ENCODE results near the gene ATP11C. TPM values are rescaled to one million over a fixed set of nuclear protein-coding genes. Genes with fewer than 3 reads are reported as not detected.
"Not testable (repeated sequence)": the region's sequence is repeated elsewhere in the genome, so short reads cannot be mapped to it uniquely, and the experiment has no call there.

ATP11C gene
- total RNA-seq, 3 donors from 2014 or later = 10.8 to 17.0 (median 13.1) TPM

DNA sequence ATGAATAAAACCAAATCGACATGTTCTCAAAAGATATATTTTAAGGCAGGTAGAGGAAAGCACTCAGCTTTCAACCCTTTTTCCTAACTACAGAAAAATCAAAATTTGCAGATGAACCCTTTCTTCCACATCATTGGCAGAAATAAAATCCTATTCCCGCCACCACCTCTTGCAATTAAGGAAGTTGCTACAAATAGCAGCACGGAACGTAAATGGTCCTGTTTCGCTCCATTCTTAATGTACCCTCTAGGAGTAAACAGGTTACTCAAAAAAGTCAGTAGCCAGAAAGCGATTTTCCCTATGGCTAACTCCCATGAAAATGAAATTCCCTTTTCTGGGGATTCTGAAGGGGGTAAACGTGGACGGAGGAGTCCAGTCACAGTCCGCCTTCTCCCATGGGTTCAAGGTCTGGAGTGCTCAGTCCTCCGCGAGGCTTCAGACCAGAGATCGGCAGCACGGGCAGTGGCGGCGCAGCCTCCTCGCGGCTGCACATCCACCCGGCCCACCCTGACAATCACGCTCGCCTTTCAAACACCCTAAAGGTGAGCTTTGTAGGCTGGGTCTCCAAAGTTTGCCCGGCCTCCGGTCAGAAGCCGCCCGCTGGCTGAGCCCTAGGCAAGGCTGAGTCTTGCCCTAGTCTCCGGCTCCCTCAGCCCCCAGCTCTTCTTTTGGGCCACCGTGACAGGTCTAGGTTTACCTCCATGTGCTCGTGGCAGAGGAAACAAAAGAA lies 1.8 kb downstream of the ATP11C start:
- TF ChIP-seq, protein P1, sequence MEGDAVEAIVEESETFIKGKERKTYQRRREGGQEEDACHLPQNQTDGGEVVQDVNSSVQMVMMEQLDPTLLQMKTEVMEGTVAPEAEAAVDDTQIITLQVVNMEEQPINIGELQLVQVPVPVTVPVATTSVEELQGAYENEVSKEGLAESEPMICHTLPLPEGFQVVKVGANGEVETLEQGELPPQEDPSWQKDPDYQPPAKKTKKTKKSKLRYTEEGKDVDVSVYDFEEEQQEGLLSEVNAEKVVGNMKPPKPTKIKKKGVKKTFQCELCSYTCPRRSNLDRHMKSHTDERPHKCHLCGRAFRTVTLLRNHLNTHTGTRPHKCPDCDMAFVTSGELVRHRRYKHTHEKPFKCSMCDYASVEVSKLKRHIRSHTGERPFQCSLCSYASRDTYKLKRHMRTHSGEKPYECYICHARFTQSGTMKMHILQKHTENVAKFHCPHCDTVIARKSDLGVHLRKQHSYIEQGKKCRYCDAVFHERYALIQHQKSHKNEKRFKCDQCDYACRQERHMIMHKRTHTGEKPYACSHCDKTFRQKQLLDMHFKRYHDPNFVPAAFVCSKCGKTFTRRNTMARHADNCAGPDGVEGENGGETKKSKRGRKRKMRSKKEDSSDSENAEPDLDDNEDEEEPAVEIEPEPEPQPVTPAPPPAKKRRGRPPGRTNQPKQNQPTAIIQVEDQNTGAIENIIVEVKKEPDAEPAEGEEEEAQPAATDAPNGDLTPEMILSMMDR (IDR thresholded peaks at IDR 0.05) = no peak
- Histone ChIP-seq H3K9me3 (no peaks in the 10 kb centered on the region), H3K4me1 (ENCODE audit: low read depth) (no peaks in the 10 kb centered on the region), H3K4me3 (peak overlapping the region; percentile 75), H3K36me3 (ENCODE audit: low read depth) (no peaks in the 10 kb centered on the region)
- intact Hi-C loops (cut with DNase I, micrococcal nuclease) = no loop called here
- DNase-seq (peak; percentile 22 to 56 (median 44)), ATAC-seq (peak; percentile 20)

DNA sequence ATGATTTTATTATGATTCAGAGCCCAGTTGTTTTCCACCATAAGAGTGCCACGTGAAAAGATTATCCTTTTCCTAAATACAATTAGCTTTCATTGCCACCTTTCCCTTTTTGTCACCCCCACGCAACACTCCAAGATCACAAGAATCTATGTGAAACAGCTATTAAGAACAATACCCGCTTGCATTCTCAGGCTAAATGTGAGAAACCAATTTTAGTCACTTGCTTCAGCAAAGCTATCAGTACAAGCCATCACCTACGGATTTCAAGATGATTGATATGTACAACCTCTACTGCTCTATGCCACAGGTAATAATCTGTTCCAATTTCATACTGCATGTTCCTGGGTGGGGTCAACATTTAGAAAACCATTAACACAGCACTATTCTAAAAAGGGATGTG lies 2.5 kb downstream of the ATP11C start:
- TF ChIP-seq, protein P1 (IDR thresholded peaks at IDR 0.05) = no peak
- Histone ChIP-seq H3K9me3 (no peaks in the 10 kb centered on the region), H3K4me3 (no peak overlapping the region), H3K36me3 (ENCODE audit: low read depth) (no peaks in the 10 kb centered on the region), H3K4me1 (ENCODE audit: low read depth) (no peaks in the 10 kb centered on the region)
- ATAC-seq (no peak), DNase-seq (no peak)
- intact Hi-C loops (cut with DNase I, micrococcal nuclease) = no loop called here

DNA sequence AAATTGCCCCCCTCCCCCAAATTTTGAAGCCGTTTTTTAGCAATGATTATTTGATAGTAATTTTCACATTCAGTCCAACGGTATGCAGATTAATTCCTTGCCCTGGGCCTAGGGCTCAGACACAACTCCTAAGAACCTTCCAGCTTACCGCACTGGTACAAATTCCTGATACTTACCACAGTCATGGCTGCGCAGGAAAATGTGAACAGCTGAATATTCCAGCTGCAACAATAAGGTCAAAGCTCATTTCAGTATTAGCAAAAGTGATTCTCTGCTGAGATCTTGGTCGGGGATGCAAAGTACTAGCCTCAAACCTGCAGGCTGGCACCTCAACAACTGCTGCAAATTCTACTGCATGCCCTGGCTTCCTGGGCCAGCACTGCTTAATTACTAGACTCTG lies 3.0 kb downstream of the ATP11C start:
- intact Hi-C loops (cut with DNase I, micrococcal nuclease) = no loop called here
- H3K9me3 ChIP-seq = no peaks in the 10 kb centered on the region
- H3K4me3 ChIP-seq = no peak overlapping the region
- ATAC-seq (no peak), DNase-seq (no peak)
- TF ChIP-seq, protein P1 (IDR thresholded peaks at IDR 0.05) = no peak
- no peaks in the 10 kb centered on the region for H3K36me3 ChIP-seq (ENCODE audit: low read depth)
- H3K4me1 ChIP-seq (ENCODE audit: low read depth) = no peaks in the 10 kb centered on the region

DNA sequence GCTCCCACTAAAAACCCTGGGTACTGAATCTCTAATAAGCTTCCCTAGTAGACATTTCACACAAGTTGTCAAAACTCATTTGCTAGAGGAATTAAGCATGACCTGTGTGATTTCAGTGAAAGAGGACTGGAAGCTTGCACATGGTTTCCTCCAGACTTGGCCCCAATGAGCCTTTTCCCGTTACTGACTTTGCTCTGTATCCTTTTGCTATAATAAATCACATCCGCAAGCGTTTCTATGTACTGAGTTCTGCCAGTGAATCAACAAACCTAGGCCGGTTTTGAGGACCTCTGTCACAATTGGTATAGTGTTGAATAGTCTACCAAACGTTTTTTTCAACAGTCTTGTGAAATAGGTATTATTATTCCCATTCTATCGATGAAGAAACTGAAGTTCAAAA lies 8.2 kb downstream of the ATP11C start:
- DNase-seq = no peak
- no peak for ATAC-seq
- no peaks in the 10 kb centered on the region for H3K9me3 ChIP-seq
- H3K4me3 ChIP-seq = no peak overlapping the region
- TF ChIP-seq, protein P1 (IDR thresholded peaks at IDR 0.05) = no peak
- intact Hi-C loops (cut with DNase I, micrococcal nuclease) = no loop called here
- no peaks in the 10 kb centered on the region for H3K4me1 ChIP-seq (ENCODE audit: low read depth)
- H3K36me3 ChIP-seq (ENCODE audit: low read depth) = no peaks in the 10 kb centered on the region

DNA sequence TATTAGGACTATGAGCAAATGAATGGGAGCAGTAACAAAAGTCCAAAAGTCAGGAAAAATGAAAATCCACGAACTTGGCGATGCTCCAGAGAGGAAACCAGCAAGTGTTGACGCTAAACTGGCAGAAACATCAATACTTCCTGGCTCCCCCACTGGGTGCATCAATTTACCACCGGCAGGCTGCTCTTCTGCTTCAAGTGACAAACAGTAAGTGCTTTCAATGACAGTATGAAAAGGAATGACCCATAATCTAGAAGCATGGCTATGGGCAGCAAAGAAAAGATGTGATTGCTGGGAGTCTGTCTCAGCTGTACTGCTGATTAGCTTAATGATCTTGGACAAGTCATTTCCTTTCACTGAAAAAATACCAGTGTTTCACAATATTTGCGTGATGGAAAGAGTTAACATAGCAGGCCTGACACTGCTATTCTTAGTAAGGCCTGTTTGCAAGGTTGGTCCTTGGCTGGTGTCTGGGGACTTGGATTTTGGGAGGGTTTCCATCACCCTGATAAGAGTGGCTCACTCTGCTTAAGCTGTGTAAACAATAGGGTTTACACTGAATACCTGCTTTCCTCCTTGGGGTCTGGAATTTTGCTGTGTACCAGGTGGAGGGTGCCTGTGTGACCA lies 8.7 kb downstream of the ATP11C start:
- intact Hi-C loops (cut with DNase I, micrococcal nuclease) = no loop called here
- TF ChIP-seq, protein P1 (IDR thresholded peaks at IDR 0.05) = no peak
- Histone ChIP-seq H3K36me3 (ENCODE audit: low read depth) (no peaks in the 10 kb centered on the region), H3K9me3 (no peaks in the 10 kb centered on the region), H3K4me3 (no peak overlapping the region), H3K4me1 (ENCODE audit: low read depth) (no peaks in the 10 kb centered on the region)
- ATAC-seq (peak; percentile 25), DNase-seq (no peak)

DNA sequence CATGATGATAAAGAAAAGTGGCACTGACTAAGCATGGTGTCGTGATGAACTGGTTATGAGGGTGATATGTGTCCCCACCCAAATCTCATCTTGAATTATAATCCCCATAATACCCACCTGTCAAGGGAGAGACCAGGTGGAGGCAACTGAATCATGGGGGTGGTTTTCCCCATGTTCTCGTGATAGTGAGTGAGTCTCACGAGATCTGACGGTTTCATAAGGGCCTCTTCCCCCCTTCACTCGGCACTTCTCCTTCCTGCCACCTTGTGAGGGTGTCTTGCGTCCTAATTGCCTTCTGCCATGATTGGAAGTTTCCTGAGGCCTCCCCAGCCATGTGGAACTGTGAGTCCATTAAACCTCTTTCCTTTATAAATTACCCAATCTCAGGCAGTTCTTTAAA lies 11.7 kb downstream of the ATP11C start:
- H3K4me1 ChIP-seq (ENCODE audit: low read depth); H3K9me3 ChIP-seq; ATAC-seq; H3K36me3 ChIP-seq (ENCODE audit: low read depth); DNase-seq; H3K4me3 ChIP-seq; intact Hi-C loops (cut with DNase I, micrococcal nuclease): not testable (repeated sequence)
